Tibial nerve (tissue), 3 donors: ENCODE data around the gene PDLIM7.

Experiments
- POLR2A ChIP-seq, 2 donors: fragments of 450-650 bp; IDR thresholded peaks; one replicate each; pipeline ENCODE4 v1.6.1; 2017; ENCODE audit warnings: antibody characterized with exemption in 2 of 2, mild to moderate bottlenecking in 2 of 2, moderate library complexity in 2 of 2
- TF ChIP-seq, protein P1 (sequence below), 5 experiments: fragments of 200-600 bp in 3 of 5; fragments of 450-650 bp in 2 of 5; sonication (generic) in 3 of 5; IDR thresholded peaks; one replicate each; pipeline ENCODE4 v1.5.1; 2016 to 2019; ENCODE audit warnings: antibody characterized with exemption in 5 of 5, mild to moderate bottlenecking in 3 of 5, moderate library complexity in 2 of 5

DNA sequence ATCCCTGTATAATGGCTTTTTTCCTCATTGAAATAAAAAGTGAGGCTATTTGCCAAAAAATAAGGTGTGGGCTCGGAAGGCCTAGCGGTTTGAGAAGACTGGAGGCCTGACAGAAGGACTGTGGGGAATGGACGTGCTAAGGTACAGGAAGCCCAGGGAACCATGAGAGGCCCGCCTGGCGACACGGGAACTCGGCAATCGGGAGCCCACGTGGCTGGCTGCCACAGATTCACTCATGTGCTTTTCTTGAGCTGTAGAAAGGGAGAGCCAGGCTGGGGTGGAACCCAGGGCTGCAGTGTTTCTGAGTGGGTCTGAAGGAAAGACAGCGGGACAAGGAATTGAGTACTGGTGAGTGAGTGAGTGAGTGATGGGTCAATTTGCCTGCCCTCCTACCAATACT lies 31.2 kb upstream of the PDLIM7 start:
- TF ChIP-seq POLR2A (IDR thresholded peaks at IDR 0.05), result no peak
- TF ChIP-seq, protein P1, sequence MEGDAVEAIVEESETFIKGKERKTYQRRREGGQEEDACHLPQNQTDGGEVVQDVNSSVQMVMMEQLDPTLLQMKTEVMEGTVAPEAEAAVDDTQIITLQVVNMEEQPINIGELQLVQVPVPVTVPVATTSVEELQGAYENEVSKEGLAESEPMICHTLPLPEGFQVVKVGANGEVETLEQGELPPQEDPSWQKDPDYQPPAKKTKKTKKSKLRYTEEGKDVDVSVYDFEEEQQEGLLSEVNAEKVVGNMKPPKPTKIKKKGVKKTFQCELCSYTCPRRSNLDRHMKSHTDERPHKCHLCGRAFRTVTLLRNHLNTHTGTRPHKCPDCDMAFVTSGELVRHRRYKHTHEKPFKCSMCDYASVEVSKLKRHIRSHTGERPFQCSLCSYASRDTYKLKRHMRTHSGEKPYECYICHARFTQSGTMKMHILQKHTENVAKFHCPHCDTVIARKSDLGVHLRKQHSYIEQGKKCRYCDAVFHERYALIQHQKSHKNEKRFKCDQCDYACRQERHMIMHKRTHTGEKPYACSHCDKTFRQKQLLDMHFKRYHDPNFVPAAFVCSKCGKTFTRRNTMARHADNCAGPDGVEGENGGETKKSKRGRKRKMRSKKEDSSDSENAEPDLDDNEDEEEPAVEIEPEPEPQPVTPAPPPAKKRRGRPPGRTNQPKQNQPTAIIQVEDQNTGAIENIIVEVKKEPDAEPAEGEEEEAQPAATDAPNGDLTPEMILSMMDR (IDR thresholded peaks at IDR 0.05), result no peak
